ENCODE measurements around the gene UVRAG.
"Not testable (repeated sequence)": the region's sequence is repeated elsewhere in the genome, so short reads cannot be mapped to it uniquely, and the experiment has no call there.

Gene UVRAG

DNA sequence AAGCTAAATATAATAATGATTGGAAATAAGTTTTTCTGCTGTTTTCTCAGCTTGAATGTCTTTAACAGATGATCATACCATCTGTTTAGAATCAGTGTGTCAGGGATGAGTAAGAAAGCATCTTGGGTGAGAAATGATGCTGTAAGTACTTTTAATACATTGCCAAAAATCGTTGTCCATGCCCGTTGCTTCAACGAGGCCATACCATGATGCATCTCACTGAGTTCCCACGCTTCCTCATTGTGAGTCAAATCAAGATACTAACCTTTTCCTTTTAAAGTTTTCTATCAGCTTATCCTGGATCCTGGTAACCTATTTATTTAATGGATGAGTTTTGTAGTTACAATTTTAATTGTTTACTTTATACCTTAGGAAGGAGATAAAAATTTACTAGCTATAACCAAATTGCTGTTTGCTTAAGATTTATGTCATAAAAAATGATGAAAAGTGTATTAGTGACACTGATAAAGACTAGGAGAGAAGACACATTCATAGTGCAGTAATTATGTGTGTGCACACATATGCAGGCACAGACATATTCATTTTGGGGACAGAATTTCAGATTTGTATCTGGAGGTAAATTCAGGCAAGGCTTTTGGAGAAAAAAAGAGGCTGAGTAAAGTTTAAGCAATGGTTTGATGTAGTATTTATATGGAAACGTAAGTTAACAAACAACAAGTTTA is 154.8 kb downstream of the UVRAG start:
- Histone ChIP-seq H4K20me1 (ENCODE audit: insufficient read depth, low read length) (no peaks in the 10 kb centered on the region), H3K4me3 (ENCODE audit: low read length) (no peak overlapping the region)

DNA sequence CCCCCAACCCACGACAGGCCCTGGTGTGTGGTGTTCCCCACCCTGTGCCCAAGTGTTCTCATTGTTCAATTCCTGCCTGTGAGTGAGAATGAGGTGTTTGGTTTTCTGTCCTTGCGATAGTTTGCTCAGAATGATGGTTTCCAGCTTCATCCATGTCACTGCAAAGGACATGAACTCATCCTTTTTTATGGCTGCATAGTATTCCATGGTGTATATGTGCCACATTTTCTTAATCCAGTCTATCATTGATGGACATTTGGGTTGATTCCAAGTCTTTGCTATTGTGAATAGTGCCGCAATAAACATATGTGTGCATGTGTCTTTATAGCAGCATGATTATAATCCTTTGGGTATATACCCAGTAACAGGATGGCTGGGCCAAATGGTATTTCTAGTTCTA is 158.7 kb downstream of the UVRAG start:
- H3K4me1 ChIP-seq (ENCODE audit: low read length); H3K9me3 ChIP-seq (replicated peaks; ENCODE audit: insufficient read depth, low read length); H2AFZ ChIP-seq (ENCODE audit: low read length); H3K9ac ChIP-seq (ENCODE audit: low read length); H3K9me2 ChIP-seq (replicated peaks; ENCODE audit: insufficient read depth, low read length); H3K36me3 ChIP-seq (replicated peaks; ENCODE audit: insufficient read depth, low read length); H3K27me3 ChIP-seq (replicated peaks; ENCODE audit: insufficient read depth, low read length); H3K27ac ChIP-seq (ENCODE audit: low read length); H4K20me1 ChIP-seq (ENCODE audit: insufficient read depth, low read length); H3K4me3 ChIP-seq (ENCODE audit: low read length); H3F3A ChIP-seq (ENCODE audit: insufficient read depth, low read length); H3K4me2 ChIP-seq (ENCODE audit: low read depth, low read length); DNase-seq; H3K79me2 ChIP-seq (ENCODE audit: low read length): not testable (repeated sequence)

More for the DNA sequence above, 154.8 kb downstream of the UVRAG start:
- Histone ChIP-seq H2AFZ (ENCODE audit: low read length) (no peak overlapping the region), H3K36me3 (replicated peaks; ENCODE audit: insufficient read depth, low read length) (no peaks in the 10 kb centered on the region), H3K79me2 (ENCODE audit: low read length) (no peaks in the 10 kb centered on the region), H3K4me2 (ENCODE audit: low read depth, low read length) (no peak overlapping the region), H3F3A (ENCODE audit: insufficient read depth, low read length) (no peaks in the 10 kb centered on the region), H3K27me3 (replicated peaks; ENCODE audit: insufficient read depth, low read length) (no peaks in the 10 kb centered on the region), H3K27ac (ENCODE audit: low read length) (no peak overlapping the region), H3K9me3 (replicated peaks; ENCODE audit: insufficient read depth, low read length) (no peaks in the 10 kb centered on the region), H3K4me1 (ENCODE audit: low read length) (no peaks in the 10 kb centered on the region), H3K9me2 (replicated peaks; ENCODE audit: insufficient read depth, low read length) (no peaks in the 10 kb centered on the region), H3K9ac (ENCODE audit: low read length) (no peak overlapping the region)
- TF ChIP-seq EZH2phosphoT487 (IDR thresholded peaks at IDR 0.05; ENCODE audit: low read length) = no peak
- no peak for TF ChIP-seq EZH2 (optimal IDR thresholded peaks at IDR 0.05; ENCODE audit: low read depth, low read length)
- TF ChIP-seq, protein P1, sequence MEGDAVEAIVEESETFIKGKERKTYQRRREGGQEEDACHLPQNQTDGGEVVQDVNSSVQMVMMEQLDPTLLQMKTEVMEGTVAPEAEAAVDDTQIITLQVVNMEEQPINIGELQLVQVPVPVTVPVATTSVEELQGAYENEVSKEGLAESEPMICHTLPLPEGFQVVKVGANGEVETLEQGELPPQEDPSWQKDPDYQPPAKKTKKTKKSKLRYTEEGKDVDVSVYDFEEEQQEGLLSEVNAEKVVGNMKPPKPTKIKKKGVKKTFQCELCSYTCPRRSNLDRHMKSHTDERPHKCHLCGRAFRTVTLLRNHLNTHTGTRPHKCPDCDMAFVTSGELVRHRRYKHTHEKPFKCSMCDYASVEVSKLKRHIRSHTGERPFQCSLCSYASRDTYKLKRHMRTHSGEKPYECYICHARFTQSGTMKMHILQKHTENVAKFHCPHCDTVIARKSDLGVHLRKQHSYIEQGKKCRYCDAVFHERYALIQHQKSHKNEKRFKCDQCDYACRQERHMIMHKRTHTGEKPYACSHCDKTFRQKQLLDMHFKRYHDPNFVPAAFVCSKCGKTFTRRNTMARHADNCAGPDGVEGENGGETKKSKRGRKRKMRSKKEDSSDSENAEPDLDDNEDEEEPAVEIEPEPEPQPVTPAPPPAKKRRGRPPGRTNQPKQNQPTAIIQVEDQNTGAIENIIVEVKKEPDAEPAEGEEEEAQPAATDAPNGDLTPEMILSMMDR (IDR thresholded peaks at IDR 0.05; ENCODE audit: low read length) = no peak
- no peak for DNase-seq

DNA sequence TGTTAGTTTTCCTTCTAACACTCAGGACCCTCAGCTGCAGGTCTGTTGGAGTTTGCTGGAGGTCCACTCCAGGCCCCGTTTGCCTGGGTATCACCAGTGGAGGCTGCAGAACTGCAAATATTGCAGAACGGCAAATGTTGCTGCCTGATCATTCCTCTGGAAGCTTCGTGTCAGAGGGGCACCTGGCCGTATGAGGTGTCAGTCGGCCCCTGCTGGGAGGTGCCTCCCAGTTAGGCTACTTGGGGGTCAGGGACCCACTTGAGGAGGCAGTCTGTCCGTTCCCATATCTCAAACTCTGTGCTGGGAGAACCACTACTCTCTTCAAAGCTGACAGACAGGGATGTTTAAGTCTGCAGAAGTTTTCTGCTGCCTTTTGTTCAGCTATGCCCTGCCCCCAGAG is 164.1 kb downstream of the UVRAG start:
- not testable (repeated sequence) for H2AFZ ChIP-seq (ENCODE audit: low read length); H3K79me2 ChIP-seq (ENCODE audit: low read length); DNase-seq; H3K36me3 ChIP-seq (replicated peaks; ENCODE audit: insufficient read depth, low read length); H3F3A ChIP-seq (ENCODE audit: insufficient read depth, low read length); H3K9ac ChIP-seq (ENCODE audit: low read length); H3K9me3 ChIP-seq (replicated peaks; ENCODE audit: insufficient read depth, low read length); H3K9me2 ChIP-seq (replicated peaks; ENCODE audit: insufficient read depth, low read length); H3K27me3 ChIP-seq (replicated peaks; ENCODE audit: insufficient read depth, low read length); H3K4me2 ChIP-seq (ENCODE audit: low read depth, low read length); H3K4me3 ChIP-seq (ENCODE audit: low read length); H3K27ac ChIP-seq (ENCODE audit: low read length); H4K20me1 ChIP-seq (ENCODE audit: insufficient read depth, low read length)
- peaks cover 17% of the 10 kb centered on the region for H3K4me1 ChIP-seq (ENCODE audit: low read length)

DNA sequence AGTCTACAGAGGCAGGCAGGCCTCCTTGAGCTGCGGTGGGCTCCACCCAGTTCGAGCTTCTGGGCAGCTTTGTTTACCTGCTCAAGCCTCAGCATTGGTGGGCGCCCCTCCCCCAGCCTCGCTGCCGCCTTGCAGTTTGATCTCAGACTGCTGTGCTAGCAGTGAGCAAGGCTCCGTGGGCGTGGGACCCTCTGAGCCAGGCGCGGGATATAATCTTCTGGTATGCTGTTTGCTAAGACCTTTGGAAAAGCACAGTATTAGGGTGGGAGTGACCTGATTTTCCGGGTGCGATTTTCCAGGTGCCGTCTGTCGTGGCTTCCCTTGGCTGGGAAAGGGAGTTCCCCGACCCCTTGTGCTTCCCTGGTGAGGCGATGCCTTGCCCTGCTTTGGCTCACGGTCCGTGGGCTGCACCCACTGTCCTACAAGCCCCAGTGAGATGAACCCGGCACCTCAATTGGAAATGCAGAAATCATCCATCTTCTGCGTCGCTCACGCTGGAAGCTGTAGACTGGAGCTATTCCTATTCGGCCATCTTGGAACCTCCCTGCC is 164.5 kb downstream of the UVRAG start:
- not testable (repeated sequence) for H3K36me3 ChIP-seq (replicated peaks; ENCODE audit: insufficient read depth, low read length); H3K9me3 ChIP-seq (replicated peaks; ENCODE audit: insufficient read depth, low read length); H3K9ac ChIP-seq (ENCODE audit: low read length); DNase-seq; H3K4me3 ChIP-seq (ENCODE audit: low read length); H3K9me2 ChIP-seq (replicated peaks; ENCODE audit: insufficient read depth, low read length); H4K20me1 ChIP-seq (ENCODE audit: insufficient read depth, low read length); H2AFZ ChIP-seq (ENCODE audit: low read length); H3K4me2 ChIP-seq (ENCODE audit: low read depth, low read length); H3K27ac ChIP-seq (ENCODE audit: low read length); H3K27me3 ChIP-seq (replicated peaks; ENCODE audit: insufficient read depth, low read length); H3F3A ChIP-seq (ENCODE audit: insufficient read depth, low read length); H3K79me2 ChIP-seq (ENCODE audit: low read length)
- peaks cover 17% of the 10 kb centered on the region for H3K4me1 ChIP-seq (ENCODE audit: low read length)

DNA sequence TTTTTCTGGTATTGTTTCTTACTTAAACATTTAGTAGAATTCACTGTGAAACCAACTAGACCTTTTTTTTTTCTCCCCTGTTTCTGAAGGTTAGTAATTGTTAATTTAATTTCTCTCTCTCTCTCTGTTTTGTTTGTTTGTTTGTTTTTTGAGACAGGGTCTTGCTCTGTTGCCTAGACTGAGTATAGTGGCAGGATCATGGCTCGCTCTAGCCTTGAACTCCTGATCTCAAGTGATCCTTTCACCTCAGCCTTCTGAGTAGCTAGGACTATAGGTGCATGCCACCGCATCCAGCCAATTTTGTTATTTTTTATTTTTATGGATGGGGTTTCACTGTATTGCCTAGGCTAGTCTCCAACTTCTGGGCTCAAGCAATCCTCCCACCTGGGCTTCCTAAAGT is 165.0 kb downstream of the UVRAG start:
- Histone ChIP-seq H3K27ac (ENCODE audit: low read length) (no peak overlapping the region), H3K4me2 (ENCODE audit: low read depth, low read length) (no peak overlapping the region), H3K4me1 (ENCODE audit: low read length) (peaks cover 17% of the 10 kb centered on the region), H3K4me3 (ENCODE audit: low read length) (no peak overlapping the region), H4K20me1 (ENCODE audit: insufficient read depth, low read length) (no peaks in the 10 kb centered on the region), H3K36me3 (replicated peaks; ENCODE audit: insufficient read depth, low read length) (0 out of 2 replicates have a peak, but pooled peaks cover 2% of the 10 kb centered on the region), H3K9ac (ENCODE audit: low read length) (no peak overlapping the region), H3K79me2 (ENCODE audit: low read length) (no peaks in the 10 kb centered on the region), H2AFZ (ENCODE audit: low read length) (no peak overlapping the region), H3K9me2 (replicated peaks; ENCODE audit: insufficient read depth, low read length) (no peaks in the 10 kb centered on the region), H3K9me3 (replicated peaks; ENCODE audit: insufficient read depth, low read length) (no peaks in the 10 kb centered on the region), H3K27me3 (replicated peaks; ENCODE audit: insufficient read depth, low read length) (no peaks in the 10 kb centered on the region), H3F3A (ENCODE audit: insufficient read depth, low read length) (no peaks in the 10 kb centered on the region)
- TF ChIP-seq, protein P1 (IDR thresholded peaks at IDR 0.05; ENCODE audit: low read length) = no peak
- TF ChIP-seq EZH2phosphoT487 (IDR thresholded peaks at IDR 0.05; ENCODE audit: low read length) (no peak), EZH2 (optimal IDR thresholded peaks at IDR 0.05; ENCODE audit: low read depth, low read length) (no peak)
- no peak for DNase-seq
